ENCODE measurements around the gene ZNFX1.
"Not testable (repeated sequence)": the region's sequence is repeated elsewhere in the genome, so short reads cannot be mapped to it uniquely, and the experiment has no call there.

ZNFX1 gene

DNA sequence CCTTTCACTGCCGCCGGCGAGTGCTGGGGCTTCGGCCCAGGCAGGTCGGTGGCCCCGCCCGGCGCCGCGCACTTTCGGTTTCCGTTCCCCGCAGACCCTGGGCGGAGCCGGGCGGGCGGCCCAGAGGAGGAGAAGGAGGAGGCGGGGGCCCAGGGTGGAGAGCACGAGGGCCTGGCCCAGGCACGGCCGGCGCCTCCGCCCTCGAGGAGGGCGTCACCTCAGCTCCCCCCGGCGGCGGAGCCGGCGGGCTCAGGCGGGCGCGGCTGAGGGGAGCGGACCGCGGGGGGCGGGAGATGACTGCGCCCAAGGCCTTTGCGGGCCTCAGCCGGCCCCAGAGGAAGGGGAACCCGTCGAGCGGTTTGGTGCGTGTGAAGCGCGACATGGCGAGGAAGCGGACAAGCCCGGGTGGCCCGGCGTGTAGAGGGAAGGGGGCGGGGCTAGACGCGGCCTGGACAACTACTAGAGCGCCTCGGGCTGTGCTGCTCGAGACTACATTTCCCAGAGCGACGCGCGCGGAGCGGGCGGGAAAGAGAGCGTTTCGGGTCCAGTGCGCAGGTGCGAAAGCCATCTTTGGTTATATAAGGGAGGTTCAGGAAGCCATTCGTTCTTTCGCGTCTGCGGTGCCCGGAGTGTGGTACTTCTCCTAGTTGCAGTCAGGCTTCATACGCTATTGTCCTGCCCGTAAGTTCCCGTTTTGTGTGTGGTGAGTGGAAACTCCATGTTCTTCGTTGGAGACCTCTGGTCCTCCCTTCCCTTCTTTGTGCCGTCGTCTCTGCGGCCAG, at the start of gene ZNFX1:
Gene ZNFX1 (minus strand): TSS at position 22 of the 782 bp plus-strand sequence. CDS start 2,218 bp downstream, outside the sequence.
- peak; percentile 95 for DNase-seq (ENCODE audit: low read depth)

DNA sequence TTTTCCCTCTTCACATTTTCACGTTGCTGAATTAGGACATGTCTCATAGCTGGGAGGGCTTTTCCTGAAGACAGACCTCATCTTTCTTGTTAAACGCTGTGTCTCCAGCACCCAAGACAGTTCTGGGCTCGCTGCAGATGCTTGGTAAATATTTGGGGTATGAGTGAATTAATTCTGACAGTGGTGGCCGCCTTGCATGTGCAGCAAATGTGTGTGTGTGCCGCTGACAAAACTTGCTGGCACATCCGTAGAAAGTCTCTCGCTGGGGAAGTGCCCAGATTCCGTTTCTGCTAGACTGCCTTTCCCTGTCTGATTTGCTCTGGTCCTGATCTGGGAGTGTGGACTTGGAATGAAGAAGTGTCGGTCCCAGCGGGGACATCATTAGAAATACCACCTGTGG, 48.2 kb upstream of the ZNFX1 start:
- DNase-seq (ENCODE audit: low read depth) = no peak

DNA sequence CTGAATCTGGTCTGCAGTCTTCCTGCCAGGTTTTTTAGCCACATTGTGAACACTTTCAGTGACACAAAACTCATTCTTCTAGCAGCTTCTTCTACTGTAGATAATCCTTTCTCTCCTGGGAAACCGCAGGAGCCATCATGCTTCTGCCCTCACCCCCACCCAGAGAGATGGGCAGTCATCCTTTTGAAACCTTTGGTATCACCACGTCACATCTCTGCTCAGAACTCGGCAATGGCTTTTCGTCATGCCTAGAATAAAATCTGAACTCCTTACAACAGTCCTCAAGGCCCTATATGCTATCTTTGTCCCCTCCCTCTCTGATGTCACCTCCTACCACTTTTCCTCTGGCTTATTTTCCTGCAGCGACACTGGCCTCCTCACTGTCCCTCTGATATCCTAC, 46.4 kb upstream of the ZNFX1 start:
- no peak for DNase-seq (ENCODE audit: low read depth)

DNA sequence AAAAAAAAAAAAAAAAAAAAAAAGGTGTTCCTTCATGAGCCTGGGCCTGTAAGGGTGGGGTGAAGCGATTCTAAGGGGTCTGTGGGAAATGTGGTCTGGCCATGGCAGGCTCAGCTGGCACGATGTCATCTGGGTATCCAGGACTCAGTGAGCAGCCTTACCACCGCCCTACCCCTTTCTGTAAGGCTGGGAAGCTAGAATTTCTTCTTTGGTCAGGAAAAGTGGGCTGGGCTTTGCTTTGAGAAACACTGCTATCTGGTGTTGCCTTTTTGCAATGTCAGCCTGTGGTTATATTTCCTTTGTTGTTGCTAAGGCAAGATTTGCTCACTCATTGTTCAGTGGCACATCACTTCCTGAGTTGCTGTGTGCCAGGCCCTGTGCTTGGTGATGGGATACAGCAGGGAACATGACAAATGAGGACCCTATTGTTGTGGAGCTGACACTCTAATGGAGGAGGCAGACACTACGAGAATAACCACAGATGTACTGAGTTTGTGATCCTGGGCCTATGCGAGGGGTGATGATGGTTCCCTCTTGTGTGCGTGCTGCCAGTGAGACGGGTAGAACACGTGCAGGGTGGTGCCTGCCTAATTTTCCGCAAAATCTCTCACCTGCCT, 45.9 kb upstream of the ZNFX1 start:
- no peak for DNase-seq (ENCODE audit: low read depth)

DNA sequence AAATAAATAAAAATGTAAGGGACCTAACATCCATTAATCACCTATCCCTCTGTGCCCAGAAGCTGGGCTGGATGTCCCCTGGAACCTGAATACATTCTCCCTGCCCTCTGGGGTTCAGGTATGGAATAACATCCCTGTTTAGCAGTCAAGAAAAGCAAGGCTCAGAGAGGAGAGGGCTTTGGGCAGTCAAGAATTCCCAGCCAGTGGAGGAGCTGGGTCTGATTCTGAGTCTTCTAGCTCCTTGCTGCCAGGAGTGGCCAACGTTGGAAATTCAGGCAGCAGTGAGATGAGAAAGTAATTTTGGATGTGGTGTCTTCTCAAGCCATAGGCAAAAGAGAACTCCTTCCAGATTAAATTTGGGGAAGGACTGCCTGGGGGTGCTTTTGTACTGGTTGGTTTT, 42.6 kb upstream of the ZNFX1 start:
- DNase-seq (ENCODE audit: low read depth) = no peak

DNA sequence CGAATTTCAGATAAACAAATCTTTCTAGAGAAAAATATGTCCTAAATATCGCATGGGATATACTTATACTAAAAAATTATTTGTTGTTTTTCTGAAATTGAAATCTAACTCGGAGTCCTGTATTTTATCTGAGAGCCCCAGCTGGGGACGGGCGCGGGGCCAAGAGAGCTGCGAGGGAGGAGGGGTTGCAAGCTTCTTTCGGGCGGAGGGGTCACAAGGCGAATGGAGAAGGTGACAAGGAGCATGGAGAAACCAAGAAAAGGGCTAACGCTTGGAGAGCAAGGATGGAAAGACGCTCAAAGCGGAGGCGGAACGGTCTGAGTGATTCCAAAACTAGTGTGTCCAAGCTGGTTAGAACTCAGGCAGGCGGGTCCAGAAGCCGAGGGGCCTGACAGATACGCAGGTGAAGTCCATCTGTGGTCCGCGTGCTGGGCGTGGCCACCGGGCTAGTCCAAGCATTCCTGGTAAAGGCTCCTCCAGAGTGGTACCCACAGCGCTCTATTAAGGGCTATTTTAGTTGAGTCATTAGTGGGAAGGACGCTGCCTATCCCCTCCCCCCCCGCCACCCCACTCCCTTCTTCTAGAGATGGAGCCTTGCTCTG, 41.5 kb upstream of the ZNFX1 start:
- DNase-seq (ENCODE audit: low read depth) = no peak

DNA sequence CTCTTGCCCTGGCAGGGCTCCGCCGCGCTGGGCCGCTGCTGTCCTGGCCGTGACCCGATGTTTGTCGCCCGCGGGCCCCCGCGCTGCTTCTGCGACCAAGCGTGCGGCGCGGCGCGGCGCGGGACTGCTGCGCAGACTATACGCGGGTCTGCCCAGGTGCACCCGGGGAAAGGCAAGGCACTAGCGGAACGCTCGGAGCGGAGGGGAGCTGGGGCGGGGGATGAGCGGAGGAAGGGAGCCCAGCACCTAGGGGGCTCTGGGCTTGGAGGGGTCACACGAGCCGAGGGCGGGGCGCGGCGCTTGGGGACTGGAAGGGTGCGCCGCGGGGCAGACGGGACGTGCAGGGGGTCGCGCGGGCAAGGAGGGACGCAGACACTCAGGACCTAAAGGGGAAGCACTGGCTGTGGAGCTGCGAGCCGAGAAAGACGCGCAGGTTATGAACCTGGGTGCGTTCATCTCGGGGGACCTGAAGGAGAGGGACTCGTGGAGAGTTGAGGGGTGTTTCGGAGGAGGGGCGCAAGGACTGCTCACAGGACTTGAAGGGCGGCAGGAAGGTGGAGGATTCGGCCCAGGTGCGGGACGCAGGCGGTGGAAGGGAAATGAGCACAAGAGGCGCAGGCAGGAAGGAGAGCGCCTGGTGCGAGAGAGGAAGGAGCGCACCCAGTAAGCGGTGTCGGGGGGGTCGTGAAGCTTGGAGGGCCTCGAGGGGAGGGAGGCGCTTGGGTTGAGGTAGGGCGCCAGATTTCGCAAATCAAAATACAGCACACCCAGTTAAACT, 40.8 kb upstream of the ZNFX1 start:
- DNase-seq (ENCODE audit: low read depth) = no peak

DNA sequence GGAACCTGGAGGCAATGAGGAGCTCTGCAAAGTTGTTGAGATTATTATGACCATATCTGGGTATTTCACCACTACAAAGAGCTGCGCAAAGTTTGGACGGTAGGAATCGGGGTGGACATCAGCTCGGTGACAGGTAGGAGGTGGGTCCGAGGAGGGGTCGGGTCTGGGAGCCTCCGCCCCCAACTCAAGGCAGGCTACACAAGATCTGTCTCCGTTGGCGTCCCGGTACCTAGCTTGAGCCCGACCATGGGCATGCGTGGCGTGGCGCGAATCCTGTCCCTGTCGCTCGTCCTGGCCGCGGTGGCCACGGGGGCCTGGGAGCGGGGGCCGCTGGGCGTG, 40.2 kb upstream of the ZNFX1 start:
- no peak for DNase-seq (ENCODE audit: low read depth)

DNA sequence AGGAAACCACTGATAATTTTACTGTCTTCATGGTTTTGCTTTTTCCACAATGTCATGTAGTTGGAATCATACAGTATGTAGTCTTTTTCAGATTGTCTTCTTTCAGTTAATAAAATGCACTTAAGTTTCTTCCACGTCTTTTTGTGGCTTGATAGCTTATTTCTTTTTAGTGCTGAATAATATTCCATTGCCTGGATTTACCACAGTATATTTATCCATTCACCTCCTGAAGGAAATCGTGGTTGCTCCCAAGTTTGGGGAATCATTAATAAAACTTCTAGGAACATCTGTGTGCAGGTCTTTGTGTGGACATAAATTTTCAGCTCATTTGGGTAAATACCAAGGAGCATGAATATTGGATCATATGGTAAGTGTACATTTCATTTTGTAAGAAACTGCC, 38.8 kb upstream of the ZNFX1 start:
- DNase-seq (ENCODE audit: low read depth) = no peak

DNA sequence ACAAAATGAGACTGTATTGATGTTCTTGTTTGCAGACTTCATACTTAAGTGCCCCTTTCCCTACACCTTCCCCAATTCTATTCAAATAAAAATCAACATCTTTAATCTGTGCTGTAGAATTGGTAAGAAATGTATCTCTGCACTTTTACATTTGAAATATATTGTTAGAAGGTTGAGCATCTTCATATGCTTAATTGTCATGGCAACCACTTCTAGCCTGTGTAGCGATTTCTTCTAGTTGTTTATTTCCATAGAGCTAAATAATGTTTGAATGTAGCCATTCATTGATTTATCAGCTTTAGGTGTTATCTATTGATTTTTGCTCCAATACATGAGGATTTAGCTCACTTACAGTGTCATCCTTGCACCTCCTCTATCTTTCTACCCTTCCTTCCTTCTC, 37.7 kb upstream of the ZNFX1 start:
- DNase-seq (ENCODE audit: low read depth) = no peak

DNA sequence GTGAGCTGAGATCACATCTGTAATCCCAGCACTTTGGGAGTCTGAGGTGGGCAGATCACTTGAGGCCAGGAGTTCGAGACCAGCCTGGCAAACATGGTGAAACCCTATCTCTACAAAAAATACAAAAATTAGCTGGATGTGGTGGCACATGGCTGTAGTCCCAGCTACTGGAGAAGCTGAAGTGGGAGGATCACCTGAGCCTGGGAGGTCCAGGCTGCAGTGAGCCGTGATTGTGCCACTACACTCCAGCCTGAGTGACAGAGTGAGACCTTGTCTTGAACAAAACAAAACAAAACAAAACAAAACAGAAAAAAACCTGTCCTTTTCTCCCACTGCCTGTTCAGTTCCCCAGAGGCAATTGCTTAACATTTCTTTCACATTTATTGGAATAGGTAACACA, 36.2 kb upstream of the ZNFX1 start:
- not testable (repeated sequence) for DNase-seq (ENCODE audit: low read depth)

DNA sequence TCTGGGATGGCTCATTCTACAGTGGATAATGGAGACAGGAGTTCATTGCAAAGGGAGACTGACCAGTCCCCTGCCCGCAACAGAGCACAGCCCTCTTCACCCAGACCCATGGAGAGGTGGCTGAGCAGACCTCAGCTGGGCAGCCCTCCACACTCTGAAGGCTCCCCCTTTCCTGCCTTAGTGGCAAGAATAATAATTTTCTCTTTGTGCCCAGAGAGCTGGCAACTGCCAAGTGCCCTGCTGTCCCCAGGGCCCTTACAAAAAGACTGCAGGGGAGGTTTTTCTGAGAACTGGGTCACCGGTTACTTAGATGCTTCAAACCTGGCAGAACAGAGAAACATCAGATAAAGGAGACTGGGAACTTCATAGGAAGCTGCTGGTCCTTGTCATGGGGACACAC, 35.4 kb upstream of the ZNFX1 start:
- DNase-seq (ENCODE audit: low read depth) = no peak

DNA sequence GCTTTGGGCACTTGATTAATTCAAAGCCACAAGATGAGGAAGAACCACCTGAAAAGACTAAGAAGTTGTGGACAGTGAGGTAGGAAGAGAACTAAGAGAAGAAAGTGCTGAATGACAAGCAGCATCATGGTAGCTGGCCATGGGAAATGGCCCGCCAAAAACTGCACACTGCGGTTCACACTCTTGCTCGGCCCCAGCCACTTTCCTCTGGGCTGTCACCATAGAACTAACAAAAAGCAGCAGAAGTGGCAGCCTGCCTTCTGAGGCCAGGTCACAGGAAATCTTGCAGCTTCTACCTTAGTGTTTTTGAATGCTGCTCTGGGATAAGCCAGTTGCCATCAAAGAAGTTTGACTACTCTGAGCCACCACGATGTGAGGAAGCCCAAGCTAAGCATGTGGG, 34.8 kb upstream of the ZNFX1 start:
- DNase-seq (ENCODE audit: low read depth) = no peak

DNA sequence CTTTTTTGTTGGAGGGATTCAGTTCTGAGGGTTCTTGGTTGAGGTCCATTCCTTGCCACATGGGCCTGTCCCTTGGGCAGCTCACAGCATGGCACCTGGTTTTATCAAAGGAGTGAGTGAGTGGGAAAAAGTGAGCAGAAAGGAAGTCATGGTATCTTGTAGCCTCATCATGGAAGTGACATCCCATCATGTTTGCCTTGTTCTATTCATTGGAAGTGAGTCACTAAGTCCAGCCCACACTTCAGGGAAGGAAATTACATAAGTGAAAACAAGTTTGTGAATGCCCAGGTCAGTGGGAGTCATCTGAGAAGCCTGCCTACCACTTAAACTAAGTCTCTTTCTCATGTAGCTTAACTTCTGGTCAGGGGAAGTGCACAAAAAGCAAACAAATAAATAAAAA, 32.8 kb upstream of the ZNFX1 start:
- no peak for DNase-seq (ENCODE audit: low read depth)

DNA sequence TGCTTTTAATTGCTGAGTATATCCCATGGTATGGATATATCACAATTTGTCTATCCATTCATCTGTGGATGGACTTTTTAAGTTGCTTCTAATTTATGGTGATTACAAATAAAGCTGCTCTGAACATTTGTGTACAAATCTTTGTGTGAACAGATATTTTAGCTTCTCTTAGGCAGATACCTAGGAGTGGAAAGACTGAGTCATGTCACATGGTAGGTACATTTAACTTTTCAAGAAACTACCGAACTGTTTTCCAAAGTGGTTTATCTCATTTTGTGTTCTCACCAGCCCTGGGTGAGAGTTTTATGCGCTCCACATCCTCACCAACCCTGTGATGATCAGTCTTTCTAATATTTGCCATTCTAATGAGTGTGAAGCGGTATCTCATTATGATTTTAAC, 31.0 kb upstream of the ZNFX1 start:
- no peak for DNase-seq (ENCODE audit: low read depth)

DNA sequence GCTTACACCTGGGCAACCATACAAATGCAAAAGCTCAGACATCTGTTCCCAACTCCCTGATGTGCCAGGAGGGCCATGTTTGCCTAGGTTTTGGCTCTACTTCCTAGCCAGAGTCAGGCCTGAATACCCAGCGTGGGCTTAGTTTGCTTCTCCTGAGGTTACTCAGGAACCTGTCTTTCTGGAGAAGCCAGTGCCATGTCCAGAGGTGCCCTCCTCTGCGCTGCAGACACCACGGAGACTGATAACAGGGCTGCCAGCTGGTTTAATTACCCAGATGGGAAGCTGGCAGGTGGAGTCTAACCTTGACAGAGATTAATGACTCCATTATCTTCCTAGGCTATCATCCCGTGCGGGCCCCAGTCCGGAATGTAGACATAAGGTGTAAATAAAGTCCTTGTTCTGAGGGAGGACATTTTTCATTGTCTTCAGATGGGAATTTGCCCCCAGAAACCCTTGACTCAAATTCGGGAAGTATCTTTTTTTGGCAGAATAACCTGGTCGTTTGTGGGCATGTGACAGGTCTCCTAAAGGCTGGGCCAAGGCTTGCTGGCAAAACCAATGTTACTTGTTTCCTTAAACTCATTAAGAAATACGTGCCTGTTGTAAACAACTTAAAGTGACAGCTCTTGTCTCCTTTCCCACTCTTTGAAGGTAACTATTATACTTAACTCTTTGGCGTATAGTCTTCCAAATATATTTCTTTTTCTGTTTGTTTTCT, 29.2 kb upstream of the ZNFX1 start:
- no peak for DNase-seq (ENCODE audit: low read depth)

DNA sequence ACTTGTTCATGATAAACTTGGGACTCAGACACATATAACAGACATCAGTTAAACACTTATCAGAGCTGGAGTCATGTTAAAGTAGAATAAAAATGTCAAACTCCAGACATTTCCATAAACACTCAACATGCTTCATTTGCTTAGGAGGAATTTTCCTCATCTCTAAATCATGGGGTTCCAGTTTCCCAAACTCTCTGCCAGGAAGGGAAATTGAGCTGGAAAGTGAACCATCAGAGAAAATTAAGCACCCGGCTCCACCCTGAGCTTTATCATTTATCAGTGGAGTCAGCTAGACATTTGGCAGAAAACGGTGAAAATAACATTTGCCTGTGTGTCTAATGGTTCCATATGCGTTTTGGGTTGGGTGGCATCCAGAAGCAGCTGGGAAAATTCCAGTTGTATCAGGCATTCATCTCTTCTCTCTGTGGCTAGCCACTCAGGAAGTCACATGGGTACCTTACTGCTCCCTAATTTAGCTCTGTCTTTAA, 25.3 kb upstream of the ZNFX1 start:
- no peak for DNase-seq (ENCODE audit: low read depth)

DNA sequence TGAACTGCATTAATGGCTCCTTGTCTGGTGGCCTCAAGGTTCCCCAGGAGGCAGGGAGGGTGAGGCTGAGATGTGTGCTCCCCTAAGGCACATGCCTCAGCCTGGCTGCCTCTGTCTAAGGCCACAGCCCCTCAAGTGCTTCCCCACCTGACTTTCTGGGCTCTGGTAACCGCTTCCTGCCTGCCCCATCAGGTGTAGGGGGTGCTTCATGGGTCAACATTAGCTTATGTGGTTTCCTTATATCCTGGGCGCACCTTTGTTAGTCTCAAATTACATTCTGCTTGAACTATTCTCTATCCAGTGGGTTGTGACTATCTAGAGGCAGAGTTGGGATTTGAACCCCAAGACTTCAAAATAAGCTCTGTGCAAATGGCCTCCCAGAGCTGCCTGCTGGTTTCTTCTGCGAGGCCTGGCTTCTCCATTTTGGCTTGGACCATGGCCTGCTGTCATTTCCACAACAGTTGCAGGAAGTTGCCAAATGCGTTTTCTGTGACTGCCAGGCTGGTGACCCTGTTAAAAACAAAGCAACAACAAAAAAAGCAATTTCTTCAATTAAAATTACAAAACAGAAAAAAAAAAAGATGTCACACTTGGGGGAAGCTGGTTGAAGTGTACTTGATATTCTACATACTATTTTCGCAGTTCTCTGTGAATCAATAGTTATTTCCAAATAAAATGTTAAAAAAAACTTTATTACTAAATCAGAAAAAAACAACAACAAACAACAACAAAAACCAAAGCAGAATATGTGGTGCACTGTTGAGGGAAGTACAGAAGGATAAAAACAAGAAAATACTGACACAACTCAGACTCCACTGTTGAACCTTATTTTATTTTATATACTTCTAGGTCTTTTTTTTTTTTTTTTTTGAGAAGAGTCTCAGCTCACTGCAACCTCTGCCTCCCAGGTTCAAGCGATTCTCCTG, 20.0 kb upstream of the ZNFX1 start:
- DNase-seq (ENCODE audit: low read depth) = no peak

DNA sequence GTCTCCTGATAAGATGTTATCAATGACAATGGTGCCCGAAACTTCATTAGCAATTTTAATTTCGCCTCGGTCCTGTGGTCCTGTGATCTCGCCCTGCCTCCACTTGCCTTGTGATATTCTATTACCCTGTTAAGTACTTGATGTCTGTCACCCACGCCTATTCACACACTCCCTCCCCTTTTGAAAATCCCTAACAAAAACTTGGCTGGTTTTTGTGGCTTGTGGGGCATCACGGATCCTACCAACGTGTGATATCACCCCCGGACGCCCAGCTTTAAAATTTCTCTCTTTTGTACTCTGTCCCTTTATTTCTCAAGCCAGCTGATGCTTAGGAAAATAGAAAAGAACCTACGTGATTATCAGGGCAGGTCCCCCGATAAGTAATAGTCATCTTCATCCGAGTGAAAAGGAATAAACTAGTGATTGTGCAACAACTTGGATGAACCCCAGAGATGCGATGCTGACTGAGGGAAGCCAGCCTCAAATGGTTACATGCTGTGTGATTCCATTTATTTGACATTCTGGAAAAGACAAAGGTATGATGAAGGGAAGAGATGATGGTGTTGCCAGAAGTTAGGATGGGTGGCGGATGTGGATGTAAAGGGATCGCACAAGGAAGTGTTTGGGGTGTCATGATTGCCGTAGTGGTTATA, 16.3 kb upstream of the ZNFX1 start:
- DNase-seq (ENCODE audit: low read depth) = not testable (repeated sequence)

DNA sequence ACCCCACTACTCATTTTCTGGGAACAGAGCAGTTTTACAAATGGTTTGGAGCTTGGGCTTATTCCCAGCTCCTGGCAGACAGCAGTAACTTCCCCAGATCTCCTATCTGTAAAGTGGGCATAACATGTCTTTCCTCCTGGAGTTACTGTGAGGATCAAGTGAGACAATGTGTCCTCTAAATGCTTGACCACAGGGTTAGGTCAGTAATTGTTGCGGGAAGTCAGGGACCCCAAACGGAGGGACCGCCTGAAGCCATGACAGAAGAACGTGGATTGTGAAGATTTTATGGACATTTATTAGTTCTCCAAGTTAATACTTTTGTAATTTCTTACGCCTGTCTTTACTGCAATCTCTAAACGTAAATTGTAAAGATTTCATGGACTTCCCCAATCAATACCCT, 15.3 kb upstream of the ZNFX1 start:
- no peak for DNase-seq (ENCODE audit: low read depth)
